ENCODE data around the gene MMP10. TPM values are rescaled to one million over a fixed set of nuclear protein-coding genes. Genes with fewer than 3 reads are reported as not detected.

MMP10 gene
- total and polyA plus RNA-seq, 2 of the 8 experiments (the other 6 are each of a cell fraction or from before 2014, with no cell fraction given), result 0.03 to 0.17 TPM

DNA sequence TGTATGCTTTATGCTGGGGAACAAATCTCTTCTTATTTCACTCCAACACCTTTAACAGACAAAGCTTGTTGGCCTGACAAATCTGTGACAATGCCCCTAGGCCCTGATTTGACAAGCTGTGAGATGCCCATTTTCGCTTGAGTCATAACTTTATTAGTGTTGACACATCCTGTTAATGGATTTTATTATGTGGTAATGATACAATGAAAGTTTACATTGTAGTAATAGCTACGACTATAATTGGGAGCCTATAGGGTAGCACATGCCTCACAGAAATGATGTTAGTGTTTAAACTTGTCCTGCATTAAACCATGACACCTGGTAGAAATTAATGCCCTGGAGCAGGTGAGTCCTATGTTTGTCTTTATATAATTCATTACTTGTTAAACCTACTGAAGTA lies 3.3 kb upstream of the MMP10 start:
- H3K56ac ChIP-seq (replicated peaks; ENCODE audit: insufficient read length, low read depth, low read length), result no peak overlapping the region
- TF ChIP-seq NRF1 (IDR thresholded peaks at IDR 0.05; ENCODE audit: low read depth, low read length), result no peak
- H3K27me3 ChIP-seq (replicated peaks in 1 of 4; ENCODE audit: control insufficient read depth in 3 of 4, extremely low read depth in 1 of 4, insufficient read depth in 3 of 4, low read length in 3 of 4), result no peaks in the 10 kb centered on the region
- no peak overlapping the region for H3K18ac ChIP-seq (ENCODE audit: extremely low read depth, low read length)
- no peaks in the 10 kb centered on the region for H3K79me2 ChIP-seq (ENCODE audit: control insufficient read depth in 1 of 2, insufficient read depth in 2 of 2, low read length in 2 of 2)
- H3K4me1 ChIP-seq (replicated peaks in 1 of 4; ENCODE audit: control insufficient read depth in 3 of 4, insufficient read depth in 4 of 4, low read length in 3 of 4), result peaks cover 0 to 3% (median under 1%) of the 10 kb centered on the region in 4 experiments; a peak in 2 of 7 replicates
- no peak overlapping the region for H3K27ac ChIP-seq (ENCODE audit: low read depth, low read length)
- H3K36me3 ChIP-seq (ENCODE audit: control insufficient read depth in 2 of 4, insufficient read depth in 4 of 4, low read length in 3 of 4), result no peaks in the 10 kb centered on the region
- no peak overlapping the region for H4K8ac ChIP-seq (ENCODE audit: extremely low read depth, insufficient read depth, low read length)
- no peak overlapping the region for H2BK20ac ChIP-seq (ENCODE audit: low read length)
- H3K4me2 ChIP-seq (ENCODE audit: insufficient read depth in 1 of 2, low read depth in 2 of 2, low read length in 2 of 2), result no peak overlapping the region
- WGBS, 2 experiments (ENCODE audit: extremely low coverage in 1 of 2, insufficient coverage in 1 of 2, insufficient read length in 1 of 2, insufficient replicate concordance in 2 of 2, low coverage in 1 of 2, low lambda C conversion rate in 2 of 2, missing lambda C conversion rate in 1 of 2), result 87% methylated on average over 2 of the region's 2 CpGs; no CpG with 5 or more reads in 1 of the 2 experiments
- ChIA-PET POLR2A (ENCODE audit: partially characterized antibody) (no interaction called here), CTCF (ENCODE audit: partially characterized antibody) (interaction anchor here (0.9 to 7.0 kb wide), 5 partner anchors 7 to 157 kb away, joined by 8 to 57 read pairs (median 12); no protein-coding TSS in a partner anchor)
- FAIRE-seq (no peak), DNase-seq (ENCODE audit: low read depth in 1 of 2, low spot score in 2 of 2) (no peak)
- no peaks in the 10 kb centered on the region for H3K79me1 ChIP-seq (ENCODE audit: low read depth, low read length)
- H3K9me3 ChIP-seq (ENCODE audit: insufficient read depth in 2 of 2, low read depth in 1 of 2, low read length in 1 of 2), result no peaks in the 10 kb centered on the region
- H3K23me2 ChIP-seq (ENCODE audit: low read depth, low read length), result no peaks in the 10 kb centered on the region
- no peak overlapping the region for H2BK5ac ChIP-seq (ENCODE audit: low read depth, low read length)
- no peak overlapping the region for H3K9ac ChIP-seq (replicated peaks in 1 of 4; ENCODE audit: extremely low read depth in 1 of 4, low read depth in 3 of 4, low read length in 3 of 4)
- no peak overlapping the region for H3K4me3 ChIP-seq (ENCODE audit: extremely low read depth in 1 of 4, insufficient read depth in 2 of 4, low read depth in 3 of 4, low read length in 4 of 4)
- no peak overlapping the region for H4K5ac ChIP-seq (ENCODE audit: insufficient read length, low read depth, low read length)
- no peak overlapping the region for H3K4ac ChIP-seq (replicated peaks; ENCODE audit: insufficient read length, low read depth, low read length)
- no peak overlapping the region for H2AK5ac ChIP-seq (ENCODE audit: low read depth, low read length)
- no peak overlapping the region for H3K14ac ChIP-seq (ENCODE audit: insufficient read length)
- H3K23ac ChIP-seq (ENCODE audit: insufficient read length), result no peak overlapping the region
- H2BK120ac ChIP-seq (replicated peaks; ENCODE audit: low read depth, low read length), result no peak overlapping the region
- H4K91ac ChIP-seq (replicated peaks; ENCODE audit: insufficient read length, low read length), result no peak overlapping the region
- no peak overlapping the region for H2BK12ac ChIP-seq (ENCODE audit: low read depth, low read length)
- H2AFZ ChIP-seq (ENCODE audit: low read length), result no peak overlapping the region
- H2BK15ac ChIP-seq (ENCODE audit: low read length), result no peak overlapping the region
- no peaks in the 10 kb centered on the region for H4K20me1 ChIP-seq (replicated peaks in 1 of 2; ENCODE audit: control insufficient read depth in 1 of 2, insufficient read depth in 2 of 2, low read length in 2 of 2)
